Pancreas (tissue), 10 donors: Measurements from ENCODE around the gene UBE2E2. TPM values are rescaled to one million over a fixed set of nuclear protein-coding genes. Genes with fewer than 3 reads are reported as not detected.

Experiments used
- ATAC-seq, 4 donors: fragments of 200-7000 bp; cut with Tn5 transposase; one replicate each; pipeline versions ENCODE4 v1.8.0 to v1.9.1; 2020; ENCODE audit warnings: mild to moderate bottlenecking in 4 of 4, moderate library complexity in 4 of 4
- DNase-seq, 6 donors: peaks; one replicate each; pipeline ENCODE4 v3.0.0-alpha.2; 2020
- FAIRE-seq: peaks from 2 replicates; lab custom pipeline; 2012; peaks lifted over from hg19 to GRCh38; lab: Jason Lieb, UNC
- H3K27ac ChIP-seq, 4 donors: fragments of 200-600 bp; sonication (generic); 1 replicate in 3 of 4; 2 replicates in 1 of 4; pipeline versions ENCODE4 v1.5.0 to v1.8.0; 2020
- H3K27me3 ChIP-seq, 4 donors: fragments of 200-600 bp; one replicate each; pipeline ENCODE4 v1.8.0; 2021
- H3K36me3 ChIP-seq, 3 donors: fragments of 200-600 bp; sonication (generic) in 1 of 3; one replicate each; pipeline versions ENCODE4 v1.5.0 to v1.8.0; 2020 to 2021
- H3K4me1 ChIP-seq, 3 donors: fragments of 200-600 bp; one replicate each; pipeline ENCODE4 v1.8.0; 2021
- H3K4me3 ChIP-seq, 4 donors: fragments of 200-600 bp; sonication (generic) in 2 of 4; one replicate each; pipeline versions ENCODE4 v1.5.0 to v1.8.0; 2020 to 2021
- H3K9me3 ChIP-seq, 4 donors: fragments of 200-600 bp; one replicate each; pipeline ENCODE4 v1.8.0; 2021
- WGBS, 2 donors: extraction: QIAGEN DNeasy Blood & Tissue Kit; methylation state at CpG; one replicate each; pipeline ENCODE4 v1.1.7; 2013; 5-methylcytosine and 5-hydroxymethylcytosine counted together
- intact Hi-C, 3 donors: fragments of 100-400 bp; cut with DNase I; formaldehyde crosslinking; loops; one replicate each; pipeline versions ENCODE4 v1.11.1 to v1.14.2; 2022
- polyA plus RNA-seq, 2 donors: library from polyadenylated mRNA; stranded (reverse); fragments of 200-250 nt; gene quantifications; one replicate each; pipeline ENCODE4 v1.2.3, GENCODE V29; 2013
- total RNA-seq, 6 donors: library from RNA; stranded (reverse); fragmentation: NEBNext Ultra II Directional in 4 of 6; extraction: Animal tissue kit (Norgen Biotek cat#: 25700) in 4 of 6; gene quantifications; one replicate each; pipeline versions ENCODE4 v1.2.1 to v1.2.4, GENCODE V29; 2021 to 2023
- TF ChIP-seq, protein P1 (sequence below), 4 donors: fragments of 200-600 bp; sonication (generic) in 3 of 4; IDR thresholded peaks; one replicate each; pipeline versions ENCODE4 v1.5.0 to v1.8.0; 2021; ENCODE audit warnings: antibody characterized with exemption in 4 of 4
- donor health status: healthy with polysubstance abuse.
- donor health status: DM: no; HTN: no; CAD: no; lungs with moderate emphysema.
- donor health status: DM: no; HTN: no; CAD: no.
- donor health status: control.
- donor health status: control.
- donor health status: Bipolar disorder and iron deficiency.
- donor health status: DM: yes; HTN: yes; CAD: no.
- donor health status: DM: no; HTN: no; CAD: no.
- donor health status: DM: no; HTN: no; CAD: no.
- donor health status: DM: yes; HTN: yes; CAD: no.

The UBE2E2 gene
- total and polyA plus RNA-seq, 8 donors: 3.3 to 11.6 (median 5.8) TPM

DNA sequence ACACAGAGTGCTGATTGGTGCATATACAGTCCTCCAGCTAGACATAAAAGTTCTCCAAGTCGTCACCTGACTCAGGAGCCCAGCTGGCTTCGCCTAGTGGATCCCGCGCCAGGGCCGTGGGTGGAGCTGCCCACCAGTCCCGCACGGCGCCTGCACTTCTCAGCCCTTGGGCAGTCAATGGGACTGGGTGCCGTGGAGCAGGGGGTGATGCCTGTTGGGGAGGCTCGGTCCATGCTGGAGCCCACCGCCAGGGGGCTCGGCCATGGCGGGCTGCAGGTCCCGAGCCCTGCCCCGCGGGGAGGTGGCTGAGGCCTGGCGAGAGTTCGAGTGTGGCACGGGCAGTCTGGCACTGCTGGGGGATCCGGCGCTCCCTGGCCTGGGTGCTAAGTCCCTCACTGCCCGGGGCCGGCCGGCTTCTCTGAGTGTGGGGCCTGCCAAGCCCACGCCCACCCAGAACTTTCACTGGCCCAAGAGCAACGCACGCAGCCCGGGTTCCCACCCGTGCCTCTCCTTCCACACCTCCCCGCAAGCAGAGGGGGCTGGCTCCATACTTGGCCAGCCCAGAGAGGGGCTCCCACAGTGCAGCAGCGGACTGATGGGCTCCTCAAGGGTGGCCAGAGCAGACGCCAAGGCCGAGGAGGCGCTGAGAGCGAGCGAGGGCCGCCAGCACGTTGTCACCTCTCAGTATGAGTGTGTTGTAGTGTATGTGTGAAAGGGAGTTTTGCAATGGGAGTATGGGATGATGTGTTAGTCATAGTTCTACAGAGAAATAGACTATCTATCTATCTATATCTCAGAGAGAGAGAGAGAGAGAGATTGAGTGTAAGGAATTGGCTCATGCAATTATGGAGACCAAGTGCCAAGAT lies 69.0 kb downstream of the UBE2E2 start:
- intact Hi-C loops: no loop called here
- DNase-seq: peak in 2 of 6 donors; percentile 52 to 62

DNA sequence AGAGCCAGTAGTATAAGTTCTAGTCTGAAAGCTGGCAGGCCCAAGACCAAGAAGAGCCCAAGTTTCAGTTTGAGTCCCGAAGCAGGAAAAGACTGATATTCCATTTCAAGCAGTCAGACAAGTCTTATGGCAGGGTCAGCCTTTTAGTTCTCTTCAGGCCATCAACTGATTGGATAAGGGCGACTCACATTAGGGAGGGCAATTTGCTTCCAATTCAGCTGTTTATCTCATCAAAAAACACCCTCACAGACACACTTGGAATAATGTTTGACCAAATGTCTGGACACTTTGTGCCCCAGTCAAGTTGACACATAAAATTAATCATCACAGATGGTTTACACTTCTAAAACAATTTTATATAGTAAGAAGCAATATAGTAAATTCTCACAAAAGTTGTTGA lies 69.7 kb downstream of the UBE2E2 start:
- peaks cover 0 to 10% (median 3%) of the 10 kb centered on the region in 3 donors for H3K4me1 ChIP-seq
- WGBS, 2 donors: 90 to 91% methylated on average over 2 of the region's 2 CpGs

More for the DNA sequence above, 69.0 kb downstream of the UBE2E2 start:
- peaks cover 0 to 4% (median 0%) of the 10 kb centered on the region in 3 donors for H3K4me1 ChIP-seq
- ATAC-seq (no peak), FAIRE-seq (no peak)
- no peaks in the 10 kb centered on the region for H3K36me3 ChIP-seq
- H3K9me3 ChIP-seq: no peaks in the 10 kb centered on the region
- H3K27me3 ChIP-seq: no peaks in the 10 kb centered on the region
- WGBS, 2 donors: 94 to 95% methylated on average over 27 to 38 of the region's 38 CpGs
- TF ChIP-seq, protein P1, sequence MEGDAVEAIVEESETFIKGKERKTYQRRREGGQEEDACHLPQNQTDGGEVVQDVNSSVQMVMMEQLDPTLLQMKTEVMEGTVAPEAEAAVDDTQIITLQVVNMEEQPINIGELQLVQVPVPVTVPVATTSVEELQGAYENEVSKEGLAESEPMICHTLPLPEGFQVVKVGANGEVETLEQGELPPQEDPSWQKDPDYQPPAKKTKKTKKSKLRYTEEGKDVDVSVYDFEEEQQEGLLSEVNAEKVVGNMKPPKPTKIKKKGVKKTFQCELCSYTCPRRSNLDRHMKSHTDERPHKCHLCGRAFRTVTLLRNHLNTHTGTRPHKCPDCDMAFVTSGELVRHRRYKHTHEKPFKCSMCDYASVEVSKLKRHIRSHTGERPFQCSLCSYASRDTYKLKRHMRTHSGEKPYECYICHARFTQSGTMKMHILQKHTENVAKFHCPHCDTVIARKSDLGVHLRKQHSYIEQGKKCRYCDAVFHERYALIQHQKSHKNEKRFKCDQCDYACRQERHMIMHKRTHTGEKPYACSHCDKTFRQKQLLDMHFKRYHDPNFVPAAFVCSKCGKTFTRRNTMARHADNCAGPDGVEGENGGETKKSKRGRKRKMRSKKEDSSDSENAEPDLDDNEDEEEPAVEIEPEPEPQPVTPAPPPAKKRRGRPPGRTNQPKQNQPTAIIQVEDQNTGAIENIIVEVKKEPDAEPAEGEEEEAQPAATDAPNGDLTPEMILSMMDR (IDR thresholded peaks at IDR 0.05): no peak
- H3K4me3 ChIP-seq: no peak overlapping the region
- no peak overlapping the region for H3K27ac ChIP-seq

DNA sequence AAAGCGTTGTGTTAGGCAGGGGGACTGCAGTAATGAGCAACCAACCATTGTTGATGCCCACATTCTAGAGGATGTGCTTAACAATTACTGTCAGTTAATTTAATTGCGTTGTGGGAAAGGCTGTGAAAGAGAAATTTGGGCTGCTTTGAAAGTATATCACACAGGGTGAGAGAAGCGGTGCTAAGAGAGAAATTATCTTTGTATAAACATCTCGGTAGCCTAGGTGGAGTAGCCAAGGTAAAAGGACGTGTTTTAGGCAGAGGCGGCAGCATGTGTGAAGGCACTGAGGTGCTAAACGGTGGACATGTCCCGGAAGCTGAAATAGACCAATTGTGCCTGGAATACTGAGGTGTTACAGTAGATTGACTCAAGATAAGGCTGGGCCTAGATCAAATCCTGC lies 71.9 kb downstream of the UBE2E2 start:
- peaks cover 0 to 11% (median 5%) of the 10 kb centered on the region in 3 donors for H3K4me1 ChIP-seq
- intact Hi-C loops: no loop called here
- DNase-seq (no peak), FAIRE-seq (no peak), ATAC-seq (no peak)
- TF ChIP-seq, protein P1 (IDR thresholded peaks at IDR 0.05): no peak
- no peak overlapping the region for H3K27ac ChIP-seq
- WGBS, 2 donors: 82 to 86% methylated on average over 8 of the region's 8 CpGs
- no peak overlapping the region for H3K4me3 ChIP-seq
- no peaks in the 10 kb centered on the region for H3K9me3 ChIP-seq
- no peaks in the 10 kb centered on the region for H3K36me3 ChIP-seq
- H3K27me3 ChIP-seq: no peaks in the 10 kb centered on the region

More for the DNA sequence above, 69.7 kb downstream of the UBE2E2 start:
- intact Hi-C loops: no loop called here
- DNase-seq: no peak
- TF ChIP-seq, protein P1 (IDR thresholded peaks at IDR 0.05): no peak
- Histone ChIP-seq H3K4me3 (no peak overlapping the region), H3K36me3 (no peaks in the 10 kb centered on the region), H3K27me3 (no peaks in the 10 kb centered on the region), H3K9me3 (no peaks in the 10 kb centered on the region), H3K27ac (no peak overlapping the region)
- FAIRE-seq: no peak
- ATAC-seq: no peak

- no peak for FAIRE-seq
- DNase-seq: no peak
- intact Hi-C loops: no loop called here
- peaks cover 0 to 11% (median 5%) of the 10 kb centered on the region in 3 donors for H3K4me1 ChIP-seq
- H3K27me3 ChIP-seq: no peaks in the 10 kb centered on the region
- H3K27ac ChIP-seq: no peak overlapping the region
- H3K9me3 ChIP-seq: no peaks in the 10 kb centered on the region
- TF ChIP-seq, protein P1 (IDR thresholded peaks at IDR 0.05): no peak
- no peak for ATAC-seq
- 90 to 94% methylated on average over 2 of the region's 2 CpGs for WGBS, 2 donors
- no peaks in the 10 kb centered on the region for H3K36me3 ChIP-seq
- no peak overlapping the region for H3K4me3 ChIP-seq
Measured at GRCh38 chr3:23275814-23276213, 72.7 kb downstream of the UBE2E2 start.
